Measurements from ENCODE around the gene IDI1.

DNA sequence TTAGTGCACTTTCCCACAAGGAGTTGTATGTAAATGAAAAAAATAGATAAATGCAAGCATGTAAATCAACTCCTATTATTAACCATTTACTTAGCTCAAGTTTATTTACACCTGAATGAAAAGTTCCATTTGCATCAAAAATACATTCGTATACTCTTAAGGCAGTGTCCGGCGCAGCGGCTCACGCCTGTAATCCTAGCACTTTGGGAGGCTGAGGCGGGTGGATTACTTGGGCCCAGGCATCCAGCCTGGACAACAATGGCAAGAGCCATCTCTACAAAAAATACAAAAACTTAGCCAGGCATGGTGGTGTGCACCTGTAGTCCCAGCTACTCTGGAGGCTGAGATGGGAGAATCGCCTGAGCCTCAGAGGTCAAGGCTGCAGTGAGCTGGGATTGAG lies 19.1 kb downstream of the IDI1 start:
- TF ChIP-seq SUZ12 (IDR thresholded peaks at IDR 0.05; ENCODE audit: extremely low read depth, insufficient read depth, insufficient read length) = no peak
- TF ChIP-seq ZNF274 (IDR thresholded peaks at IDR 0.05; ENCODE audit: low read depth, low read length) = no peak
